ENCODE measurements around the gene FAF2.

FAF2 gene

GRCh38 chr5:176533894-176534611, 85.9 kb downstream of the FAF2 start:
- DNase-seq: peak in 1 of 2 donors; percentile 45

DNA sequence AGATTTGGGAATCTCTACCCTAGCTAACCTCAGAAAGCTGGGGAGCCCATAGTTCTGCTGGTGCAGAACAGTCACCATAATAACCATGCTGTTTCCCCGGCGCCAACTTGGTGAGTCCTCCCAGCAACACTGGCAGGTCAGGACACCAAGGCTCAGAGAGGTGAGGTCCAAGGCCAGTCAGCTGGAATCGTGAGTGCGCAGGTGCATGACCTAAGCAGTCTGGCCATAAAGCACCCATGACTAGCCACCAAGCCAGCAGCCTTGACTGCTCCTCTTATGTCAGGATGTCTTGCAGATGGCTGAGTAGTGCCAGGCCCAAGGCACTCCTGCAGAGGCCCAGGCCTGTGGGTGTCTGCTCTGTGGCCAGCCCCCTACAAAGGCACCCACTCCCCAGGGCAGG, 86.5 kb downstream of the FAF2 start:
- no peak for DNase-seq

DNA sequence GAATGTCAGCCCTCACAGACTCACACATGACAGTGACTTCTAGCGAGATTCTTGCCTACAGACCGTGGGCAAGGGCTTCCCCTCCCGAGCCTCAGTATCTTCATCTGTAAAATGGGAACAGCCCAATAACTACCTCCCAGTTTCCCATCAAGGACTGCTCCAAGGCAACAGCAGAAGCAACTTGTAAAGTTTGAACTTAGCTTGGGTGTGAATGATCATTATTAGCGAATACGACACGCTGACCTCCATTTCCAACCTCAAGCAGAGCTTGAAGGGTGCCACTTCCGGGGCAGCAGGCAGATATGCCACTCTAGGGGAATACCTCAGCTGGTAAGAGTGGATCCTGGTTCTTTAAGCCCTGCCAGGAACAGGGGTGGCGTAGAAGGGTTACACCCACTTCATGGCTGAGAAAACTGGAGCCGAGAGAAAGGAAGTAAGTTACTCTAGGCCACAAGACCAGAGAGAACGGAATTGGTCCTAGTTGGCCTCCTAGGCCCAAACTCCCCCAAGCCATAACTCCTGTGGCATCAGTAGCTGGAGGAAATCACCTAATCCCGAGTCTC, 87.0 kb downstream of the FAF2 start:
- DNase-seq: peak in 1 of 2 donors; percentile 37

- no peak for DNase-seq
These were observed 87.5 kb downstream of the FAF2 start for GRCh38 chr5:176535664-176536131.

GRCh38 chr5:176536132-176536901, 88.1 kb downstream of the FAF2 start:
- DNase-seq: peak; percentile 72 to 76

- peak; percentile 97 to 98 for DNase-seq
These were observed 88.8 kb downstream of the FAF2 start, which contains the start of gene RNF44 for GRCh38 chr5:176536902-176537553. RNF44 (minus strand) TSS chr5:176537402; CDS start chr5:176532472, 4,930 bp downstream.

GRCh38 chr5:176537554-176538229, 89.5 kb downstream of the FAF2 start:
- peak; percentile 96 to 98 for DNase-seq

DNA sequence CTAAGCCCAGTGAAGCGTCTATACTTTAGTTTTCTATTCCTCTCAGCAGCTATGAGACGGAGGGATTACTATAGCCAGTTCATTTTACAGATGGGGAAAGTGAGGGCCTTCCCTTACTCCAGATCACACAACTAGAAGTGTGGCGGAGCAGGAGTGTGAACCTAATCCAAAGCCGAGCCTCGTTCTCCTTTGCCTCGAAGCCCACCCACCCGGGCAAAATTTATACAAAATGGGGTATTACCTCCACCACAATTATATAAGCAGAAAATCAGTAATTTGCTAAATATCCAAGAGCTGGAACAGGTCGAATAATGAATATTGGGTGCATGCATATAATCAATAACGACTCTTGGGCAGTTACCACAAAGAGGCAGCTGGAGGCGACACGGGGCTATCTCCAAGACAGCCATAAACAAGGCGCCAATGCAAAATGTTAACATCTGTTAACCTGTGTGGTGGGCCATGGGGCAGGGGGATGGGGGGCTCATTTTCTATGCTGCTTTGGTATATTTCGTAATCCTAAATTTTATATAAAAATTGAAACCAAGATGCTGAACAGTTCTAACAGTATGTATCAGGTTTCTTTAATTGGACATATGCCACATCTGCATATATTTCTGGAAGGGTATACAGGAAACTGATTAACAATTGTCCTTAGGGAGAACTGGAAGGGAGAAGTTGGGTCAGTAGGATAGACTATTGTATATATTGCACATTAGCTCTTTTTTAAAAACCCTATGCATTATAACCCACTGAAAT, 90.2 kb downstream of the FAF2 start:
- no peak for DNase-seq

GRCh38 chr5:176538989-176539384, 90.8 kb downstream of the FAF2 start:
- DNase-seq: no peak

DNA sequence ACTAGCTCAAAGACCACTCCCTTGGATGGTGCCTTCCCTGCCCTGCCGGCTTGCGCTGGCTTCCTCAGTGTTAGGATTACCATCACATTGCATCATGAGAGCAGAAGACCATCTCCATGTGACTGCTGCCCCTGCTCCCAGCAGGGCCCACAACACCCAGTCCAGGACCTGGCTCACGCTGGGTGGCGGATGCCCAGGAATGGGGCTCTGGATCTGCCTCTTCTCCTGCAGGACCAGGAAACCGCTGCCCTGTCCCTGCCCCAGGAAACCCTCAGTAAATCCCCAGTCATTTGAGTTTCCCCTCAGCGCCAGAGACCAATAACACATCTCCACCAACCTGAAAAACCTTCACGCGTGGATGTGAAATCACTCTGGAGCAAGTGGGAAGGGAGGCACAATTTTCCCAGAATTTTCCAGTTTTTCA, 92.3 kb downstream of the FAF2 start:
- DNase-seq: no peak

GRCh38 chr5:176540956-176541337, 92.8 kb downstream of the FAF2 start:
- no peak for DNase-seq

- DNase-seq: peak; percentile 67 to 69
These were observed 93.4 kb downstream of the FAF2 start for GRCh38 chr5:176541338-176542134.

DNA sequence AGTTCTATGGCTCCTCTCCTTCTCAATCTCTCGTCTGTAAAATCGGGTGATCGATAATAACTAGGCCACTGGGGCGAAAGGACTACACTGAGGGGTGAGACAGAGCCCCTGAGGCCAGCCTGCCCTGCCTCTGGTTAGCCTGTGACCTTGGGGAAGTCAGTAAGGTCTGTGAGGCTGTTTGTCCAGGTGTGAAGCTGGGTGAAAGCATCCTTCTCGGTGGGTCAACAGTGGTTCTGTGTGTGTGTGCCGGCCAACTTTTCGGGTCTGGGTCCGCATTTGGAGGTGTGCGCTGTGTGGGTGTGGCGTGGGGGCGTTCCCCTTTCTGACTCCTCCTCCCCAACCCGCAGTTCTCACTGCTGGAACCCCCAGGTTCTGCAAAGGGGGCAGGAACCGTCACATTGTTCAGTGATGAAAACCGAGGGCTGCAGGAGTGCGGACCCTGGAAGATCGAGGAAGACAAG, 94.0 kb downstream of the FAF2 start:
- peak; percentile 64 to 70 for DNase-seq

DNA sequence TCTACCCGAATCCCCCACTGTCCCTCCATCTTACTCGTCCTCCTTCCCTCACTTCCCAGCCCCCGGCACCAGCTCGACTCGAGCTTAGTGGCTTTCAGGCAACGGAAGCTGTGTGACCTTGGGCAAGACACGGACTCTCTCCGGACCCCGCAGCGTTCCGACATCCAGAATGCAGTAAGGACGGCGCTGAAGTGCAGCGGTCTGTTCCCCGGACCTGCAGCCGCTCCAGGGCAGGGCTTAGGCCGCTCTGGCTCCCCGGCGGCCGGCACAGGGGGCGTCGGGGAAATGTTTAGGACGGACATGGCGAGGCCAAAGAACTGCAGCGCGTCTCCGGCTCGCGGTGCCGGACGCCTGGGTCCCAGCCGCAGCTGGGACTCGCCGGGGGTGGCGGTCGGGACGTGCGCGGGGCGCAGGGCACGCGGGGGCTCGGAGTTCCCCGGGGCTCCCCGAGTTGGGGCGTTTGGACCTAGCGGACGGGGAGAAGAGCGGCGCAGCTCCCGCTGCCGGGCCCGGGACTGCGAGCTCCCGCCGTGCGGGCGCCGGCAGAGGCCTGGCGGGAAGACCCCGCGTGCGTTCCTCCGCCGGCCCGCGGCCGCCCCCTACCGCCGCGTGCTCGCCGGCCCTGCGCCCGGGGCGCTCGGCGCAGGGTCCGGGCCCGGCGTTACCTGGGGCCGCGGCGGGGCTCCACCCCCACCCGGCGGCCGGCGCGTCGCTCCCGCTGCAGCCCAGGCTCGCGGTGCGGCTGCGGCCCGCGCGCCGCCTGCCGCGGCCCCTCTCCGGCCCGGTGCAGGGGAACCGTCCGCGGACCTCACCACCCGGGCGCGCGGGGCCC, 94.6 kb downstream of the FAF2 start:
- no peak for DNase-seq

GRCh38 chr5:176543428-176544182, 95.4 kb downstream of the FAF2 start:
- peak; percentile 55 to 61 for DNase-seq

DNA sequence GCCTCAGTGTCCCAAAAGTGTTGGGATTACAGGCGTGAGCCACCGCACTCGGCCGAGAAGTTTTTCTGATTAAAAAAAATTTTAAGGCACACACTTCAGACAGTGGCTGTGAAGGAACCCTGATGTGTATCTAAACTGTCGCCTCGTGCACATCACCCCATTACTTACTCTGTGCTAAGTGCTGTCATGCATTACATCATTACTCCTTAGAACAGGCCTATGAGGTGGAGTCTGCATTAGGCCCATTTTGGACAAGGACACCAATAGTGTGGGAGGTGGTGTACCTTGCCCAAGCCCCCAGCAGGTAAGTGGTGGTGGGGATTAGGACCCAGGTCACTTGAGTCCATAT, 97.2 kb downstream of the FAF2 start:
- DNase-seq: no peak

GRCh38 chr5:176545737-176546509, 97.7 kb downstream of the FAF2 start:
- DNase-seq: no peak

DNA sequence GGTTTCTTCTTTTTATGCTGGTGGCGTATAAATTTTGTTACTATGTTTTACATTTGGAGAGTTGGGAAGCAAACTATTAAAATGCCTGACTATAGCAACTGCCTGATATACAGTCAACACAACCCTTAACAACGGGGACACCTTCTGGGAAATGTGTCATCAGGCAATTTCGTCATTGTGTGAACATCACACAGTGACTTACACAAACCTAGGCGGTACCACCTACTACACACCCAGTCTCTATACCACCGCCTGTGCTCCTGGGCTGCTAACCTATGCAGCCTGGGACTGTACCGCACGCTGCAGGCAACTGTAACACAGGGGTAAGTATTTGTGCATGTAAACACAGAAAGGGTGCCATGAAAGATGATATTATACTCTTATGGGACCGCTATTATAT, 99.6 kb downstream of the FAF2 start:
- DNase-seq: no peak

Measured in activated CD4-positive, alpha-beta T cell treated with anti-CD3 and anti-CD28 coated beads for 4 hours (primary cell).